Transverse colon (tissue), 4 donors: Measurements from ENCODE around the gene ENOPH1. TPM values are rescaled to one million over a fixed set of nuclear protein-coding genes. Genes with fewer than 3 reads are reported as not detected.
"Not testable (repeated sequence)": the region's sequence is repeated elsewhere in the genome, so short reads cannot be mapped to it uniquely, and the experiment has no call there.

ENCODE experiments used
- DNase-seq: peaks from one replicate; pipeline ENCODE4 v3.0.0-alpha.2; 2019
- H3K27ac ChIP-seq, 4 donors: fragments of 200-600 bp; sonication (generic); 2 replicates each; pipeline ENCODE4 v1.5.1; 2016 to 2018; ENCODE audit warnings: inconsistent platforms in 4 of 4
- H3K27me3 ChIP-seq: fragments of 200-600 bp; sonication (generic); 2 replicates; pipeline ENCODE4 v1.5.1; 2017; ENCODE audit warnings: inconsistent platforms
- H3K36me3 ChIP-seq, 4 donors: fragments of 200-600 bp; sonication (generic); 2 replicates each; pipeline ENCODE4 v1.5.1; 2017 to 2019; ENCODE audit warnings: inconsistent platforms in 4 of 4
- H3K4me1 ChIP-seq, 4 donors: fragments of 200-600 bp; sonication (generic); 2 replicates each; pipeline ENCODE4 v1.5.1; 2017 to 2020; ENCODE audit warnings: inconsistent platforms in 4 of 4
- H3K4me3 ChIP-seq, 4 donors: fragments of 200-600 bp; sonication (generic); 1 replicate in 1 of 4; 2 replicates in 3 of 4; pipeline versions ENCODE4 v1.5.1 to v1.6.1; 2017 to 2019; ENCODE audit warnings: inconsistent platforms in 4 of 4
- H3K9me3 ChIP-seq, 2 donors: fragments of 200-600 bp; sonication (generic); 2 replicates each; pipeline ENCODE4 v1.5.1; 2017 to 2019; ENCODE audit warnings: inconsistent platforms in 2 of 2
- CTCF ChIP-seq, 5 experiments: fragments of 200-600 bp in 3 of 5; fragments of 450-650 bp in 2 of 5; sonication (generic) in 3 of 5; IDR thresholded peaks; 1 replicate in 2 of 5; 2 replicates in 3 of 5; pipeline ENCODE4 v1.5.1; 2016 to 2017; ENCODE audit warnings: antibody characterized with exemption in 5 of 5, inconsistent platforms in 3 of 5, mild to moderate bottlenecking in 2 of 5, moderate library complexity in 1 of 5
- EP300 ChIP-seq: sonication (generic); formaldehyde crosslinking; IDR thresholded peaks from one replicate; pipeline ENCODE4 v1.6.1; 2017; ENCODE audit warnings: antibody characterized with exemption, low read depth
- POLR2A ChIP-seq: fragments of 450-650 bp; IDR thresholded peaks from one replicate; pipeline ENCODE4 v1.6.1; 2016; ENCODE audit warnings: antibody characterized with exemption, mild to moderate bottlenecking, moderate library complexity
- POLR2AphosphoS5 ChIP-seq, 3 donors: sonication (generic); formaldehyde crosslinking; IDR thresholded peaks; one replicate each; pipeline ENCODE4 v1.6.1; 2016; ENCODE audit warnings: antibody characterized with exemption in 3 of 3
- WGBS, 2 donors: methylation state at CpG; one replicate each; pipeline ENCODE4 v1.1.5; 2018; ENCODE audit warnings: low coverage in 1 of 2; 5-methylcytosine and 5-hydroxymethylcytosine counted together
- in situ Hi-C, 4 donors: fragments of 200-750 bp; cut with MboI; loops; one replicate each; pipeline versions ENCODE4 v1.15.0 to v1.15.1; 2017; ENCODE audit warnings: low sequenced_read_pairs in 3 of 4, low pct_ligation_motif_present in 1 of 4, low pct_unique_long_range_greater_than_20kb in 1 of 4
- intact Hi-C: fragments of 100-400 bp; cut with DNase I; formaldehyde crosslinking; loops from one replicate; pipeline ENCODE4 v1.15.1; 2023; ENCODE audit warnings: low total_unique reads
- total RNA-seq, 4 donors: library from RNA; depleted of rRNA; stranded (reverse); fragments of >200 nt; gene quantifications; one replicate each; pipeline ENCODE4 v1.1.0, GENCODE V29; 2016

The ENOPH1 gene
- total RNA-seq, 4 donors from 2014 or later, result 0.75 to 21.5 (median 15.8) TPM

- no peaks in the 10 kb centered on the region for H3K36me3 ChIP-seq
Observed at GRCh38 chr4:82469791-82470345, 39.5 kb downstream of the ENOPH1 start.

GRCh38 chr4:82473080-82473479 is 42.7 kb downstream of the ENOPH1 start:
- H3K27me3 ChIP-seq, DNase-seq, H3K4me3 ChIP-seq, H3K27ac ChIP-seq, H3K9me3 ChIP-seq, H3K4me1 ChIP-seq, H3K36me3 ChIP-seq, intact Hi-C loops: not testable (repeated sequence)
- 68 to 82% methylated on average over 2 to 5 of the region's 5 CpGs for WGBS, 2 donors
- in situ Hi-C loops, result loop anchor here (25.0 kb wide), 3 partner anchors 564 to 814 kb away; partner anchors contain the start of genes COPS4 (in 1 of the 4) and COQ2 (in 1 of the 4)

More at GRCh38 chr4:82469791-82470345, 39.5 kb downstream of the ENOPH1 start:
- 64 to 85% methylated on average over 2 of the region's 2 CpGs for WGBS, 2 donors
- no peaks in the 10 kb centered on the region for H3K27me3 ChIP-seq
- H3K4me1 ChIP-seq, result no peaks in the 10 kb centered on the region
- TF ChIP-seq POLR2AphosphoS5 (IDR thresholded peaks at IDR 0.05) (no peak), EP300 (no peak), CTCF (IDR thresholded peaks at IDR 0.05) (no peak), POLR2A (no peak)
- H3K9me3 ChIP-seq, result no peaks in the 10 kb centered on the region
- H3K4me3 ChIP-seq, result no peak overlapping the region
- in situ Hi-C loops (loop anchor here (5.0 to 25.0 kb wide), 5 partner anchors 265 to 817 kb away; partner anchors contain the start of genes COPS4 (in 1 of the 4) and COQ2 (in 1 of the 4)), intact Hi-C loops (no loop called here)
- DNase-seq, result no peak
- no peak overlapping the region for H3K27ac ChIP-seq

- intact Hi-C loops, result no loop called here
- H3K9me3 ChIP-seq, result no peaks in the 10 kb centered on the region
- H3K36me3 ChIP-seq, result no peaks in the 10 kb centered on the region
- no peaks in the 10 kb centered on the region for H3K4me1 ChIP-seq
- WGBS, 2 donors, result 94 to 96% methylated on average over 5 to 15 of the region's 15 CpGs
- H3K4me3 ChIP-seq, result no peak overlapping the region
- in situ Hi-C loops, result loop anchor here (25.0 kb wide), 3 partner anchors 564 to 814 kb away; partner anchors contain the start of genes COPS4 (in 1 of the 4) and COQ2 (in 1 of the 4)
- no peak overlapping the region for H3K27ac ChIP-seq
- TF ChIP-seq CTCF (IDR thresholded peaks at IDR 0.05) (no peak), POLR2AphosphoS5 (IDR thresholded peaks at IDR 0.05) (no peak), EP300 (no peak), POLR2A (no peak)
- H3K27me3 ChIP-seq, result no peaks in the 10 kb centered on the region
- no peak for DNase-seq
Observed at GRCh38 chr4:82473621-82474164, 43.3 kb downstream of the ENOPH1 start.

- intact Hi-C loops, H3K36me3 ChIP-seq, H3K9me3 ChIP-seq, H3K27ac ChIP-seq, in situ Hi-C loops, DNase-seq, H3K4me3 ChIP-seq, H3K27me3 ChIP-seq, H3K4me1 ChIP-seq: not testable (repeated sequence)
- 82 to 96% methylated on average over 3 to 7 of the region's 7 CpGs for WGBS, 2 donors
Observed at GRCh38 chr4:82475931-82476330, 45.5 kb downstream of the ENOPH1 start.

- H3K4me3 ChIP-seq, H3K36me3 ChIP-seq, H3K4me1 ChIP-seq, H3K27me3 ChIP-seq, in situ Hi-C loops, H3K9me3 ChIP-seq, intact Hi-C loops, DNase-seq, H3K27ac ChIP-seq: not testable (repeated sequence)
- 63 to 75% methylated on average over 4 to 9 of the region's 9 CpGs for WGBS, 2 donors
Observed at GRCh38 chr4:82477469-82477868, 47.1 kb downstream of the ENOPH1 start.
